Peyer's patch (tissue), 4 donors: ENCODE measurements around the gene MAP2K2.

Source experiments
- CTCF ChIP-seq, 6 experiments: fragments of 450-650 bp in 4 of 6; fragments of 200-600 bp in 2 of 6; sonication (generic) in 1 of 6; IDR thresholded peaks; one replicate each; pipeline ENCODE4 v1.5.1; 2017 to 2019; ENCODE audit warnings: antibody characterized with exemption in 6 of 6, mild to moderate bottlenecking in 3 of 6, moderate library complexity in 1 of 6
- POLR2A ChIP-seq, 2 donors: fragments of 450-650 bp; IDR thresholded peaks; one replicate each; pipeline ENCODE4 v1.5.1; 2017; ENCODE audit warnings: antibody characterized with exemption in 2 of 2, mild to moderate bottlenecking in 2 of 2, moderate library complexity in 2 of 2

GRCh38 chr19:4049432-4049831, 74.5 kb downstream of the MAP2K2 start:
- no peak for TF ChIP-seq CTCF (IDR thresholded peaks at IDR 0.05)
- no peak for TF ChIP-seq POLR2A (IDR thresholded peaks at IDR 0.05)
